Lung (tissue), 12 donors: Measurements from ENCODE around the gene PDZRN4. TPM values are rescaled to one million over a fixed set of nuclear protein-coding genes. Genes with fewer than 3 reads are reported as not detected.
A peak's percentile ranks its signal among the peaks of the same experiment; 100 is the strongest.
"Not testable (repeated sequence)": the region's sequence is repeated elsewhere in the genome, so short reads cannot be mapped to it uniquely, and the experiment has no call there.

Experiments used
- ATAC-seq: fragments of 200-7000 bp; cut with Tn5 transposase; one replicate; pipeline ENCODE4 v1.9.1; 2020; ENCODE audit warnings: moderate number of reproducible peaks; ENCODE audit not compliant: insufficient read depth, low FRiP score
- DNase-seq, 3 donors: peaks; one replicate each; pipeline ENCODE4 v3.0.0-alpha.2; 2013 to 2017
- H3K27ac ChIP-seq, 2 donors: one replicate each; pipeline ENCODE4 v1.5.1; 2013; ENCODE audit warnings: mild to moderate bottlenecking in 2 of 2, moderate library complexity in 2 of 2, control low read depth in 1 of 2, inconsistent platforms in 1 of 2, low read depth in 1 of 2, low read length in 1 of 2
- H3K27me3 ChIP-seq, 3 donors: one replicate each; pipeline ENCODE4 v1.5.1; 2013; ENCODE audit warnings: low read length in 2 of 3; ENCODE audit not compliant: control insufficient read depth in 3 of 3, insufficient read depth in 3 of 3
- H3K36me3 ChIP-seq, 4 donors: one replicate each; pipeline ENCODE4 v1.5.1; 2013; ENCODE audit warnings: low read length in 4 of 4, mild to moderate bottlenecking in 1 of 4, moderate library complexity in 1 of 4; ENCODE audit not compliant: control insufficient read depth in 4 of 4, insufficient read depth in 4 of 4
- H3K4me1 ChIP-seq, 5 donors: one replicate each; pipeline ENCODE4 v1.5.1; 2013; ENCODE audit warnings: low read length in 5 of 5, mild to moderate bottlenecking in 2 of 5, moderate library complexity in 1 of 5; ENCODE audit not compliant: control insufficient read depth in 5 of 5, insufficient read depth in 5 of 5
- H3K4me3 ChIP-seq: one replicate; pipeline ENCODE4 v1.5.1; 2013; ENCODE audit warnings: mild to moderate bottlenecking, control low read depth, moderate library complexity
- H3K9ac ChIP-seq, 2 donors: one replicate each; pipeline ENCODE4 v1.5.1; 2013; ENCODE audit warnings: low read length in 2 of 2, control low read depth in 1 of 2; ENCODE audit not compliant: insufficient read depth in 1 of 2
- H3K9me3 ChIP-seq, 4 donors: one replicate each; pipeline ENCODE4 v1.5.1; 2013; ENCODE audit warnings: low read length in 3 of 4, mild to moderate bottlenecking in 1 of 4, moderate library complexity in 1 of 4; ENCODE audit not compliant: control insufficient read depth in 4 of 4, insufficient read depth in 3 of 4
- WGBS, 2 donors: extraction: QIAGEN DNeasy Blood & Tissue Kit; methylation state at CpG; one replicate each; pipeline ENCODE4 v1.1.7; 2013; 5-methylcytosine and 5-hydroxymethylcytosine counted together
- polyA plus RNA-seq, 2 donors: library from polyadenylated mRNA; stranded (reverse); fragments of 200-250 nt; gene quantifications; one replicate each; pipeline ENCODE4 v1.2.1, GENCODE V29; 2013
- total RNA-seq, 2 donors: library from RNA; depleted of rRNA in 1 of 2; stranded (reverse); fragments of >200 nt in 1 of 2; gene quantifications; one replicate each; pipeline ENCODE4 v1.2.1, GENCODE V29; 2014 to 2021
- TF ChIP-seq, protein P1 (sequence below): IDR thresholded peaks from 2 replicates; pipeline ENCODE4 v1.5.1; 2012; ENCODE audit warnings: mild to moderate bottlenecking; ENCODE audit errors: control extremely low read depth, extremely low read depth
- donor health status: control.
- donor health status: control.
- donor health status: Bipolar disorder and iron deficiency.
- donor health status: healthy.
- donor health status: DM: yes; HTN: yes; CAD: no.

PDZRN4 gene
- total and polyA plus RNA-seq, 4 donors, result 0.05 to 0.54 (median 0.32) TPM

DNA sequence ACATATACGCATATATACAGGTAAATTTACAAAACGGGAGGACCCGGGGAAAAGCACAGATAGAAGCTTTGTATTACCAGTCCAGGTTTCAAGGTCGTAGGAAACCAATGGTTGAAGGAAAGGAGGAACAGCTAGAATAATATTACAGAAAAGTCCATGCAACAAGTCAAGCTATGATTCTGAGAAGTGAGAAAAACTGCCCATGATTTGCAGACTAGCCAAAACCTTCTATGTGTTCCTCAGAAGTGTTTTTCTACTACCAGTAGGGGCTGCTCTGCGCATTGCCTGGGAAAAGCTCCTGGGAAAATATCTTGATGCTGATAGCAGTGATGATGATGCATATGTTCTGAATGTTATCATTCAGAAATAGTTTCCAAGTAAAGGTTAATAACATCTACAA is 2.2 kb downstream of the PDZRN4 start:
- Histone ChIP-seq H3K36me3 (no peaks in the 10 kb centered on the region), H3K27me3 (peaks cover 3 to 42% (median 40%) of the 10 kb centered on the region in 3 donors), H3K9me3 (peaks cover 0 to 3% (median 0%) of the 10 kb centered on the region in 4 donors), H3K4me1 (peaks cover 0 to 11% (median 4%) of the 10 kb centered on the region in 5 donors), H3K4me3 (no peak overlapping the region), H3K9ac (no peak overlapping the region), H3K27ac (no peak overlapping the region)
- WGBS, 2 donors, result 16% methylated on average over 5 of the region's 5 CpGs
- DNase-seq, result peak; percentile 19 to 57 (median 47)
- peak; percentile 38 for ATAC-seq
- TF ChIP-seq, protein P1, sequence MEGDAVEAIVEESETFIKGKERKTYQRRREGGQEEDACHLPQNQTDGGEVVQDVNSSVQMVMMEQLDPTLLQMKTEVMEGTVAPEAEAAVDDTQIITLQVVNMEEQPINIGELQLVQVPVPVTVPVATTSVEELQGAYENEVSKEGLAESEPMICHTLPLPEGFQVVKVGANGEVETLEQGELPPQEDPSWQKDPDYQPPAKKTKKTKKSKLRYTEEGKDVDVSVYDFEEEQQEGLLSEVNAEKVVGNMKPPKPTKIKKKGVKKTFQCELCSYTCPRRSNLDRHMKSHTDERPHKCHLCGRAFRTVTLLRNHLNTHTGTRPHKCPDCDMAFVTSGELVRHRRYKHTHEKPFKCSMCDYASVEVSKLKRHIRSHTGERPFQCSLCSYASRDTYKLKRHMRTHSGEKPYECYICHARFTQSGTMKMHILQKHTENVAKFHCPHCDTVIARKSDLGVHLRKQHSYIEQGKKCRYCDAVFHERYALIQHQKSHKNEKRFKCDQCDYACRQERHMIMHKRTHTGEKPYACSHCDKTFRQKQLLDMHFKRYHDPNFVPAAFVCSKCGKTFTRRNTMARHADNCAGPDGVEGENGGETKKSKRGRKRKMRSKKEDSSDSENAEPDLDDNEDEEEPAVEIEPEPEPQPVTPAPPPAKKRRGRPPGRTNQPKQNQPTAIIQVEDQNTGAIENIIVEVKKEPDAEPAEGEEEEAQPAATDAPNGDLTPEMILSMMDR, result no peak

- not testable (repeated sequence) for H3K4me3 ChIP-seq, H3K27ac ChIP-seq, DNase-seq, H3K9me3 ChIP-seq, ATAC-seq, H3K9ac ChIP-seq, H3K36me3 ChIP-seq
- WGBS, 2 donors, result 88 to 93% methylated on average over 3 of the region's 3 CpGs
- Histone ChIP-seq H3K27me3 (peaks cover 3 to 40% (median 38%) of the 10 kb centered on the region in 3 donors), H3K4me1 (peaks cover 0 to 11% (median 4%) of the 10 kb centered on the region in 5 donors)
Measured at GRCh38 chr12:41191549-41191948, 3.4 kb downstream of the PDZRN4 start.

DNA sequence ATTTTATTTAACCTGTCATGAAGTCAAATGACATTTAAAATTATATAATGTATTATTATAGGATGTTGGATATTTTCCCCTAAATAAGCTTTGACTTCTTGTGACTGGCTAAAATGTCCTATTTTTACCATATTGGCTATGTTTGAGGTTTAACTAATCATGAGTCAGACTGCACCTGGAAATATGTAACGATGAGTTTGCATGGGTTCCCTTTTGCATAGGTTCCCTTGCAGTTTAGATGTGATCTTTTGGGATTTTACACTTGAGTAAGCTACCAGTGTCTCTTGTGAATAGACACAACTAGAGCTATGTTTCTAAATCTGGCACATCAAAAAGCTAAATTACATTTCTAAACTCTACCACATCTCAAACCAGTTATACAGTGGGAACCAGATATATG is 5.2 kb downstream of the PDZRN4 start:
- H3K9ac ChIP-seq, result no peak overlapping the region
- H3K4me1 ChIP-seq, result peaks cover 0 to 8% (median 4%) of the 10 kb centered on the region in 5 donors
- H3K4me3 ChIP-seq, result no peak overlapping the region
- DNase-seq, result no peak
- no peak overlapping the region for H3K27ac ChIP-seq
- peaks cover 2 to 28% (median 22%) of the 10 kb centered on the region in 3 donors for H3K27me3 ChIP-seq
- no peaks in the 10 kb centered on the region for H3K36me3 ChIP-seq
- TF ChIP-seq, protein P1, result no peak
- H3K9me3 ChIP-seq, result no peaks in the 10 kb centered on the region
- ATAC-seq, result no peak
- WGBS, 2 donors, result 48 to 65% methylated on average over 1 of the region's 1 CpG

DNA sequence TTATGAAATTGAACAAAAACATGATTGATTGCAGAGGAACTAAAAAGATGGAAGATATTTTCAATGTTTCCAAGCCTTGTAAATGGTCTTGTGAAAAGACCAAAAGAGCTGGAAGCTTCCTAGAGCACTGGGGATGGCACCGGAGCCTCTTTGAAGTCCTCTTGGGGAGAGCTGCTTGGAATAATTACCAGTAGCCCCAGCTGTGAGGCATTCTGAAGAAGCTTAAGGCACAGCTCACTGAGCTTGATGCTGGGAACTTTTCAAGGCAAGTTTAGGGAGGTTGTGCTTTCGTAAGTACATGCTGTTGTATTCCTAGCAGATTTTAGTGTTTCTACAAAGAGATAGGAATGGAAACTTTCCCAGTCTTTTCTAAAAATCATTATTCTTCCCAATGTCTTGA is 13.9 kb downstream of the PDZRN4 start:
- no peak for ATAC-seq
- 79 to 90% methylated on average over 2 of the region's 2 CpGs for WGBS, 2 donors
- Histone ChIP-seq H3K4me3 (no peak overlapping the region), H3K36me3 (no peaks in the 10 kb centered on the region), H3K4me1 (no peaks in the 10 kb centered on the region), H3K27me3 (peaks cover 0 to 5% (median 0%) of the 10 kb centered on the region in 3 donors), H3K9ac (no peak overlapping the region), H3K9me3 (no peaks in the 10 kb centered on the region), H3K27ac (no peak overlapping the region)
- no peak for DNase-seq
- TF ChIP-seq, protein P1, result no peak
